ENCODE data around the gene RGPD4.

The RGPD4 gene

GRCh38 chr2:107927034-107927534, 100.4 kb downstream of the RGPD4 start:
- no peak for DNase-seq (ENCODE audit: low read depth in 2 of 2)

DNA sequence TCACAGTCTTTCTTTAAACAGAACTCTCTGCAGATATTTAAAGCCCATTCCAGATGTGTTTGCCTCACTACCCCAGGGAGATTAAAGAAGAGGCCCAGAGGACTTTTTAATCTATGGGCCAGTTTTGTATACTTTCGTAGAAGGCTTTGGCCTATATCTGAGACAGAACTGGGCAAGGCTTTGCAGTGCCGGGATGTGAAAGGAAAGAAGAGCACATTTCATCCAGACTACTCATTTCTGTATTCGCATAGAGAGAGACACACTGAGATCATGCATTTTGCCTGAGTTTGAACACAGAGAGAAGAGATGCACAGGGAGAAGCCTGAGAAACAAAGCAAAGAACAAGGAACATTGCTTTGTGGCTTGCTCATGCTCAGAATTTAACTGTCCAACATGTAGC, 104.7 kb downstream of the RGPD4 start:
- DNase-seq (ENCODE audit: low read depth in 2 of 2), result no peak

DNA sequence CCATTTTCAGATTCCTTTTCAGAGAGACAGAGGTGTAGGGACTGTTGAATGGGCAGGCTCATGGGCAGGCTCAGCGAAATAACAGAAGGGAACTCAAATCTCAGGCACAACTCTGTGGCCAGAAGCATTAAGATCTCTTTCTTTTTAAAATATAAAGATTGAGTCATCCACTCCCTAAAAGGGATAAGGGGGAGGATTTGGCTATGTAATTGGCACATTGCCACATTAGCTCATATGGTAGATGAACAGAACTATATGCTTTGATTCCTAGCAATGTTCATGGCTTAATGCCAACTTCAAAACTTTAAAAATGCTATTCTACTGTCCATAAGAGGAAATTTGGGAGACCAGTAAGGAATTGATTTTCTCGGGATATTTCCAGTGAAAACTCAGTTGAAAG, 105.8 kb downstream of the RGPD4 start:
- DNase-seq (ENCODE audit: low read depth in 2 of 2), result no peak

DNA sequence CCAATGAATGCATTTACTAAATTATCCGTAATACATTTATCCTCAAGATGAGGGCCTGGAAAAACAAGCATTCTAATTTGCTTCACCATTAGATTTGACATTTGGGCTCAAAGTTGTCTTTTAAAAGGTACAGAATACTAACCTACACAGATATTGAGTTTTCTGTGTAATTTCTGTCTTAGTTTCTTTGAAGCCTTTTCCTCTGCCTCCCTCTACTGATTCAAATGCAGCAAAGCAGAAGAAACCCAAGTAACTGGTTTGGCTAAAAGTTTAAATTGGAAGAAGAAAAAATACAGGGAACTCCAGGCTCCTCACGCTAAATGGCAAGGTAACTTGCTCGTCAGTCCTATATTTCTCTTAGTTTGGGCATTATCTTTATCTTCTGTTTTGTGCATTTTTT, 106.3 kb downstream of the RGPD4 start:
- no peak for DNase-seq (ENCODE audit: low read depth in 2 of 2)

DNA sequence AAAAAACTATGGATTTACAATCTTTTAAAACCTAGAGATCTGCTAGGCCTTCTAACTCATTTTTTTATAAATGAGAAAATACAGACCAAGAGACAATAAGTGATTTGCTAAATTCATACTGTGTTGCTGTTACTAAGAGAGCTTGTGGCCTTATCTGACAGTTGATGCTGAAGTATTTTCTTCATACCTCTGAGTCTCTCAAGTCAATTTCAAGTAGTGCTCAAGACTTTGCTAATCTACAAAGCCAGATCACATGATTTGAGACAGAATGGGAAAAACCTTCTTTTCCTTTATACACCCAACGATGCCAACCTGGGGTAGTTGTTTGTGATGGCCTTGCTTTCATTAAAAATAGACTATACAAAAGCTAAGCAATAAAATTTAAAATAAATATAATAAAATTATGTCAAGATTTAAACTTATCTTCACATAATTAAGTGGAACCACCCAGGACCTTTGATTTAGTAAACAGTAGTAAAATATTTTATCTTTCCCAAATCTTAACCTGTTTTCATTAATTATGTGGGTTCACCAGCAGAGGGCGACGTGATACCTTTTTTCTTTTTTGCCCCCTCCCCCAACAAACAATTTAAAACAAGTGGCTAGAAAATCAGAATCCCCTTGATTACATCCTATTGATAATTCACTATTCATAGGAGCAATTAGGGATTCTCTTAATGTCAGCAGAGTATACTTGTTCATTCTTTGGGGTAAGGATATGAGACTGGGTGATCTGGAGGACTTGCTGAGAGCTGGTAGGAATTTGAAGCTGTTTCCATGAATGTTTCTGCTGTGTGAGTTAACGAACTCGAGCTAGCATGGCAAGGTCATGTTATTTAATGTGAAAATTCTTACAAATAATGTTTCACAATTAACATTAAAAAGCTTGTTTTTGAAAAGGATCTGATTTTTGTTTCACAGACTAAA, 110.0 kb downstream of the RGPD4 start:
- DNase-seq (ENCODE audit: low read depth in 2 of 2), result no peak
